Globus pallidus (tissue), 1 donor: Measurements from ENCODE around the gene CD24.
"Not testable (repeated sequence)": the region's sequence is repeated elsewhere in the genome, so short reads cannot be mapped to it uniquely, and the experiment has no call there.

ENCODE experiments used
- DNase-seq: peaks from one replicate; pipeline ENCODE4 v3.0.0-alpha.2; 2015; ENCODE audit warnings: low spot score

Gene CD24

DNA sequence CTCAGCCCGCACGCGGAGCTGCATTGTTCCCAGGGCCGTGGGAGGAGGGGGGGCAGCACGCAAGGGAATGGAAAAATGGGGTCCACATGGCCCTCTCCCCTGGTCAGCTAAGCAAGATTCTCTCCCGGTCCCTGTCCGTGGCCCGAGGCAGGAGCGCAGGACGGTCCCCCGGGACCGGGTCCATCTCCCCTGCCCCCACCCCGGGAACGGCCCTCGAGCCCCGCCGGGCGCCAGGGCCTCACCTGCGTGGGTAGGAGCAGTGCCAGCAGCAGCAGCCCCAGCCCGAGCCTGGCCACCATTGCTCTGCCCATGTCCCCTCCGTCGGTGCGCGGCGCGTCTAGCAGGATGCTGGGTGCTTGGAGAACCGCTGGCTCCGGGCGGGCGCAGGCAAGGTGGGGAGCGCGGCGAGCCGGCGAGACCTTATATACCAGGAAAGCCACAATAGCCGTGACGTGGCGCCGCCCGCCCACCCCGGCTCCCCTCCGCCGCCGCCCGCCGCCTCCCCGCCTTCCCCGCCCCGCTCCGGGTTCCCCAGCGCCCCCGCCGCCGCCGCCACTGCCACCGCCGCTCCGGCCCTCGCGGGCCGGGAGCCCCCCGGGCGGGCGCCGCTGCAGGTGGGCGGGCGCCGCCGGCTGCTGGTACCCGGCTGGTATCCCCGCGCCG lies at the start of gene CD24:
Gene CD24 (minus strand): TSS at position 394 of the 663 bp plus-strand sequence. CDS start 83 bp downstream, at position 311.
- DNase-seq, result no peak

GRCh38 chr6:107021446-107022185 lies 47.1 kb upstream of the CD24 start:
- DNase-seq, result no peak

DNA sequence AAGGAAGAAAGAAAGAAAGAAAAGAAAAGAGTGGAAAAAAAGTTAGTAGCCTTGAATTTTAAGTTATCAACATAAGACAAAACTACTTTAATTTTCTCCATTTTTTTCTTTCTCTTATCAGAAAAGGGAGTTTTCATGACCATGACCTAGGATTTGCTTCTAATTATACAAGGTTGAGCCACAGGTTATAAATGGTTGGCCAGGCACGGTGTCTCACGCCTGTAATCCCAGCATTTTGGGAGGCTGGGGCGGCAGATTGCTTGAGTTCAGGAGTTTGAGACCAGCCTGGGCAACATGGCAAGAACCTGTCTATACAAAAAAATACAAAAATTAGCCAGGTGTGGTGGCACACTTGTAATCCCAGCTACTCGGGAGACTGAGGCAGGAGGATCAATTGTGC lies 45.7 kb upstream of the CD24 start:
- DNase-seq, result no peak

DNA sequence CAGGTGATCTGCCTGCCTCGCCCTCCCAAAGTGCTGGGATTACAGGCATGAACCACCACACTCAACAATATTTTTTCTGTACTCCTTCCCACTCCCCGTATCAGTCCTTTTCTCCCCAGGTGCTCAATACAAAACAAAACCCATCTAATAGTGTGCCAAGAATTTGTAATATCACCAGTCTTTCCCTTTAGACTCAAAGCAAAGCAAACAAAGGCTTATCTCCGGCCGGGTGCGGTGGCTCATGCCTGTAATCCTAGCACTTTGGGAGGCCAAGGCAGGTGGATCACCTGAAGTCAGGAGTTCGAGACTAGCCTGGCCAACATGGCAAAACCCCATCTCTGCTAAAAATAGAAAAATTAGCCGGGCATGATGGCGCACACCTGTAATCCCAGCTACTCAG lies 45.1 kb upstream of the CD24 start:
- not testable (repeated sequence) for DNase-seq

DNA sequence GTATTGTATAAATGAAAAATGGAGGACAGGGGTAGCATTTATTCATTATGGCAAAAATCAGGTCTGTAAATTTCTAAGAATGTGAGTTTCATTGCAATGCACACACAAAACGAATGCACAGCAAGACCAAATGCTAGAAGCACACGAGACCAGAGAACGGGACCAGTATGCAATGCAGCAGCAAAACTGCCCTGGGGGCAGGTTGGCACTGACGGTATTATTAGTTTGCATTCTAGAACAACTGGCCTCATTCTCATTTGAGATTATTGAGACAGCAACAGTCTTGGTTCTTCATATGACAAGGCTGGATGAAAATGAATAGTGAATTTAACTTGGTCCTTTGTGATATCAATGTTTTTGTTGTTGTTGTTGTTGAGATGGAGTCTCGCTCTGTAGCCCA lies 44.5 kb upstream of the CD24 start:
- no peak for DNase-seq

DNA sequence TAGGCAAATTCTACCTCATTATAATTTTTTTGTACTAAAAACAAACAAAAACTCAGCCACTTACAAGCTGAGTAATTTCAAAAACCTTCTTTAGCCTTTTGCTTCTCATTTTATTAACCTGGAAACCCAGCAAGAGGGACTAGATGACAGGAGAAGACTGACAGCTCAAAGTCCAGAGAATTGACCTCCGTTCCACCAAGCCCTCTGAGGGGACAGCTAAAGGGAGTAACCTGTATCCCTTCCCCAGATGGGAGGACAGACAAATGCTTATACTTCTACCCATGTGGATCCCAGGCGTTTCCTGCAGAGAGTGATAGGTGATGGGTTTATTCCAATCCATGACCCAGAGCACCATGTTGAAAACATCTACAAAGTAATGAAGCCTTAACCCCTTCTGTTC lies 35.0 kb upstream of the CD24 start:
- DNase-seq, result no peak

GRCh38 chr6:106997392-106998158 lies 23.0 kb upstream of the CD24 start:
- peak; percentile 22 for DNase-seq

- DNase-seq, result no peak
Observed at GRCh38 chr6:106995640-106996039, 21.1 kb upstream of the CD24 start.

DNA sequence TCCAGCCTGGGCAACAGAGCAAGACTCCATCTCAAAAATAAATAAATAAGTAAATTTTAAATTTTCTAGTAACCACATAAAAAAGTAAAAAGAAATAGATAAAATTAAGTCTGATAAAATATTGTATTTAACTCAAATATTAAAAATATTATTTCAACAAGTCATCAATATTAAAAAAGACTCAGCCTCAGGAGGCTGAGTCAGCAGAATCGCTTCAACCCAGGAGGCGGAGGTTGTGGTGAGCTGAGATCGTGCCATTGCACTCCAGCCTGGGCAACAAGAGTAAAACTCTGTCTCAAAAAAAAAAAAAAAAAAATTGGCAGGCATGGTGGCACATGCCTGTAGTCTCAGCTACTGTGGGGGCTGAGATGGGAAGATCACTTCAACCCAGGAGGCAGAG lies 15.2 kb upstream of the CD24 start:
- not testable (repeated sequence) for DNase-seq

- DNase-seq, result no peak
Observed at GRCh38 chr6:106988664-106989063, 14.1 kb upstream of the CD24 start.

- DNase-seq, result no peak
Observed at GRCh38 chr6:106981926-106982325, 7.4 kb upstream of the CD24 start.

DNA sequence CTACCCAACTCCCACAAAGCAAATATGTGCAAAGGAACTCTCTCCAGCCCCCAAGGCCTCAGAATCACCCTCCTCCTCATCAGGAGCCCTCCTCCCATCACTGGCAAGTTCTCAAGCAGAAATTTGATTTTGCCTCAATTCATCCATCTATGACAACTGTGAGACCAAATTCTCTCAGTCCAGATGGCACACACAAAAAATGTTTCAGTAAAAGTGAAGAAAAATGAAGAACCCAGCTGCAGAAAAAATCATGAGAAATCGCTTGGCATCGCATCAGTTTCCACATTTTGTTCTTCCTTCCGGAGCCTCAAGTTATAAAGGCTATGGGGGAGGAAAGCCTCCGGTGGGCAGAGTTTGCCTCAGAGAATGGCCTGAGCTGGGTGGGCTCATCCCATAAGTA lies 6.4 kb upstream of the CD24 start:
- DNase-seq, result no peak

GRCh38 chr6:106979435-106979884 lies 4.9 kb upstream of the CD24 start:
- DNase-seq, result peak; percentile 76

DNA sequence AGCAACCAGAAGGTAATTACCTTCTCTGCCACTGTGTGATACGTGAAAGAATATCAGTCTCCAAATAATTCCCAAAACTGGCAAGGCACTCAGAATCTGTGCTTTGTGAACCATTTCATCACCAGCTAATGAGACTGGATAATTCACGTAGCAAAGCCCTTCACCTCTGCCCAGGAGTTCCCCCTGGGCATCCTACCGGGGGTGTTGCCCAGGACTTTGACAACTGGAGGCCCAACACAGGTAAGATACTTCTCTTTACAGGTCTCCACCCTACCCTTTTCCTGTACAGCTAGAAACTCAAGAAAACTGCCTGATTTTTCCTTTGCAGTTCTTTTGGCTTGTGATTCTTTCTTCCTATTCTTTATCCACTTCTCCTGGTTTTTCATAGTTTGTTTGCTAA lies 2.7 kb upstream of the CD24 start:
- DNase-seq, result no peak

- DNase-seq, result no peak
Observed at GRCh38 chr6:106976270-106976669, 1.7 kb upstream of the CD24 start.

DNA sequence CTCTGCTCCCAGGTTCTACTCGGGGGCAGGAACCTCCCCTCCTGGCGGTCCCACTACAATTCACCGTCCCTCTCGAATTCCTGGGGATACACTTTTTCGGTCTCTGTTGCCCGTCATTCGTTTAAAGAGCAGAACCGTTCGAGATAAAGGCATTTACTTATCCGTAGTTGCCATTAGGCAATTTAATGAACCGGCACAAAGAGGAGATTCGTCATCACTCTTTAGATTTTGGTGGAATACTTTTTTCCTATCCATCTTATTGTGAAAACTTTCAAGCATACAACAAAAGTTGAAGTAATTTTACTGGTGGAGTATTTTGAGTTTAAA lies 1.2 kb upstream of the CD24 start:
- DNase-seq, result no peak

DNA sequence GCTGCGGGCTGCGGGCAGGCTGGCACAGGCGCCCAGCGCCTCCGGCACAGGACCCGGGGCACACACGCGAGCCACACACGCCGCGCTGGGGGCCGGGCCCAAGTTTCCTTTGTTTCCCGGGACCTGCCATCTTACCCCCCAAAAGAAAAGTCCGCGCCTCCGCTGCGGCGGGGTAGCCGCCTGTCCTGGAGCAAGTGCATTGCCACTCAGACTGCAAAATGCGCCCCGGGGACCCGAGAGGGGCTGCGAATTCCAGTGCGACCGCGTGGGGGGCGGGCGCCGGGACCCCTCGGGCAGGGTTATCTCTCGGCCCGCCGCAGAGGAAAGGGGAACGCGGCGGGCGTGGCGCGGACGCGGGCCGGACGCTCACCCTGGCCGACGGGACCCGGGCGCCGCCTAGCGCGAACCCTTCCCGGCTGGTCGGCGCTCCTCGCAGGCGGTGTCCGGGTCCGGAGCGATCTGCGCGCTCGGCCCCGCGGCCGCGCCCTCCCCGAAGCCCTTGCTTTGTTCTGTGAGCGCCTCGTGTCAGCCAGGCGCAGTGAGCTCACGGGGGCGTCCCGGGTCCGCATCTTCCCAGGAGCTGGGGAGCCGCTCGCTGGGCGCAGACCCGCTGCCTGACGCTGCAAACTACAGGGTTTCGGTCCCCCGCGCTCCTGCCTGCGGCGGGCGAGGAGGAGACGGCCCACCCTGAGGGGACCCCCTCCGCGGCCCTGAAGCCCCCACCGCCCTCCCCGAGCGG lies 639 bp upstream of the CD24 start:
- no peak for DNase-seq

GRCh38 chr6:106973836-106974335 lies 643 bp downstream of the CD24 start:
- DNase-seq, result no peak

DNA sequence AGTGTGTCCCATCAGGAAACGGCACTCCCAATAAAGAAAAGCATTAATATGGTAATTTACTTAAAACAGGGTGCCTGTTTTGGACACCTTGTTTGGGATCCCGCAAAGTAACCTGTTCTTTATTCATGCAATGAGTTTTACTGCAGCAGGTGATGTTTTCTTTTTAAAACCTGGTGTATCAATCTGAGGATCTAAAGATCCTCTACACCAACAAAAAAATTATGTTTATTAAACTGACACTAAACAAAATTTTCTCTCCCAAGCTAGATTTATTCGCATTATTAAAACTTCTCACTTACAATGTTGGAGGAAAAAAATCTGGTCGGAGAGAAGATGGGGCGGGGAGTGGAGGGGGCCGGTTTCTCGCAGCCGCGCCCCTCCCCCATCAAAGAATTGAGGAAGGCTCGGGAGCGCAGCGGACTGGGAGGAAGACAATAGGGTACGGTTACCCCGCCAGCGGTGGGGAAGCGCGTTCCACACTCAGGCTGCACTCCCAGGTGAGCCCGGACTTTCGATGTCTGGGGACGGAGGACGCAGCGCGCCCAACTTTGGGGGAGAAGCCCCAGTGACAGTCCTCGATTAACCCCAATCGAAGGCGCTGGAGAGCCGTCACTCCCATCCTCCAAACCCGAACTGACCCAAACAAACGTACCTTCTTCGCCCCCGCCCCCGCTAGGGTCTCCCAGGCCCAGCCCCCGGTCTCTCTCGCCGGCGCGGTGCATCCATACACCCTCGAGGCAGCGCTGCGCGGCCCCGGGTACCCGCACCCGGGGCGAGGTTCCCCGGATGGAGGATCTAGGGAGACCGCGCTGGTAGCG lies 1.3 kb downstream of the CD24 start:
- DNase-seq, result no peak

DNA sequence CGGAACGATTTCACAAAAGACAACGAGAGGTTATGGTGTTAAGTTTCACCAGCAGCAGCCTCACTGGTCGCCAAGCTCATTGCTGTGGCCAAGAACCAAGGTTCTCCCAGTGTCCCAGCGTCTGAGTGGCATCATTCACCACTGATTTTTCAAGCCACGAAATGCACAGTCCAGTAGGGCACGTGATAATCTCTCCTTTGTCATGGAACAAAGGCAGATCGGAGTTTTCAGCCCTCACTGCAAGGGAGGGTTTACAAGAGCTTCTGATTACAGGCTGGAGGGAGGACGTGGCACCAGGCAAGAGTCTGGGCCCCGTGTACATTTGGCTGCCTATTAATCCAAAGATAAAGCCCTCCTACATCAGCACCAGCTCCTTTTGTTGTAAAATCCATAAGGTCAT lies 2.0 kb downstream of the CD24 start:
- DNase-seq, result no peak

DNA sequence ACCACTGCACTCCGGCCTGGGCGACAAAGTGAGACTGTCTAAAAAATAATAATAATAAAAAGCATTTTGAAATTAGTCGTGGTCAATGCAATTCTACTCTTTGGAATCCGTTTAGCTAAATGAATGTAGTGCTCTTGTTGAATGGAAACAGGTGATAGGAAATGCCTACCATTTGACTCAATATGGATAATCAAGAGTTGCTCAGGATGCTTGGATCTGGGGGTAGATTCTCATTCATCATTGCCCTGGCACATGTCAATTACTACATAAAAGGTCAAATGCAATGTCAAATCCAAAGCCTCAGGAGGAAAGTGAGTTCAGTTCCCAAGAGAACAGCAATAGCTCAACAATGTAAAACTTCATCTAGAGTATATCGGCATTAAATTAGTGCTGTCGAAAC lies 3.8 kb downstream of the CD24 start:
- DNase-seq, result not testable (repeated sequence)
